ENCODE measurements around the gene CYTIP.

CYTIP gene
- 18.6 to 58.2 (median 39.0) reads per million in 18 experiments for total RNA-seq

GRCh38 chr2:157443795-157444640, at the start of gene CYTIP:
Gene CYTIP, minus strand, starts transcription at chr2:157444089. Its CDS starts 69 bp downstream, at chr2:157444020.
- peak; percentile 93 to 95 for DNase-seq

- peak; percentile 70 to 79 for DNase-seq
Observed at GRCh38 chr2:157492189-157492773, 48.4 kb upstream of the CYTIP start.

GRCh38 chr2:157489983-157490382, 46.1 kb upstream of the CYTIP start:
- DNase-seq: peak; percentile 23 to 30

GRCh38 chr2:157488877-157489276, 45.0 kb upstream of the CYTIP start:
- no peak for DNase-seq

GRCh38 chr2:157487747-157488146, 43.9 kb upstream of the CYTIP start:
- DNase-seq: no peak

- no peak for DNase-seq
Observed at GRCh38 chr2:157487271-157487610, 43.4 kb upstream of the CYTIP start.

- DNase-seq: no peak
Observed at GRCh38 chr2:157486596-157487270, 42.8 kb upstream of the CYTIP start.

GRCh38 chr2:157480182-157480961, 36.5 kb upstream of the CYTIP start:
- DNase-seq: peak; percentile 78 to 87

GRCh38 chr2:157479081-157480027, 35.5 kb upstream of the CYTIP start:
- peak; percentile 11 to 55 for DNase-seq

GRCh38 chr2:157477919-157478318, 34.0 kb upstream of the CYTIP start:
- no peak for DNase-seq

GRCh38 chr2:157476953-157477709, 33.2 kb upstream of the CYTIP start:
- no peak for DNase-seq

- DNase-seq: no peak
Observed at GRCh38 chr2:157475722-157476390, 32.0 kb upstream of the CYTIP start.

GRCh38 chr2:157473581-157473980, 29.7 kb upstream of the CYTIP start:
- DNase-seq: no peak

GRCh38 chr2:157471078-157471477, 27.2 kb upstream of the CYTIP start:
- DNase-seq: no peak

- DNase-seq: no peak
Observed at GRCh38 chr2:157470321-157470720, 26.4 kb upstream of the CYTIP start.

GRCh38 chr2:157469726-157470125, 25.8 kb upstream of the CYTIP start:
- DNase-seq: no peak

GRCh38 chr2:157468931-157469708, 25.2 kb upstream of the CYTIP start:
- DNase-seq: peak; percentile 86 to 95

- DNase-seq: peak; percentile 44 to 67
Observed at GRCh38 chr2:157466764-157467163, 22.9 kb upstream of the CYTIP start.

- DNase-seq: no peak
Observed at GRCh38 chr2:157465554-157465953, 21.7 kb upstream of the CYTIP start.
